Measurements from ENCODE around the gene TUBA8. TPM values are rescaled to one million over a fixed set of nuclear protein-coding genes. Genes with fewer than 3 reads are reported as not detected.
"Not testable (repeated sequence)": the region's sequence is repeated elsewhere in the genome, so short reads cannot be mapped to it uniquely, and the experiment has no call there.

Gene TUBA8
- total RNA-seq, 1 donor from 2014 or later = 7.3 TPM

- DNase-seq (ENCODE audit: low read depth, low spot score) = not testable (repeated sequence)
Measured at GRCh38 chr22:18105981-18106380, 4.6 kb upstream of the TUBA8 start.

- not testable (repeated sequence) for DNase-seq (ENCODE audit: low read depth, low spot score)
Measured at GRCh38 chr22:18106550-18107341, 3.9 kb upstream of the TUBA8 start.

- no peak for DNase-seq (ENCODE audit: low read depth, low spot score)
Measured at GRCh38 chr22:18108187-18108586, 2.4 kb upstream of the TUBA8 start.

- DNase-seq (ENCODE audit: low read depth, low spot score) = no peak
Measured at GRCh38 chr22:18109410-18110193, 1.0 kb upstream of the TUBA8 start.

- no peak for DNase-seq (ENCODE audit: low read depth, low spot score)
Measured at GRCh38 chr22:18110954-18111758, 547 bp downstream of the TUBA8 start.

- DNase-seq (ENCODE audit: low read depth, low spot score) = no peak
Measured at GRCh38 chr22:18111759-18112330, 1.2 kb downstream of the TUBA8 start.

- no peak for DNase-seq (ENCODE audit: low read depth, low spot score)
Measured at GRCh38 chr22:18112440-18112839, 1.8 kb downstream of the TUBA8 start.

- no peak for DNase-seq (ENCODE audit: low read depth, low spot score)
Measured at GRCh38 chr22:18113680-18114394, 3.2 kb downstream of the TUBA8 start.

GRCh38 chr22:18114495-18114894 is 3.9 kb downstream of the TUBA8 start:
- no peak for DNase-seq (ENCODE audit: low read depth, low spot score)

GRCh38 chr22:18114976-18115652 is 4.5 kb downstream of the TUBA8 start:
- no peak for DNase-seq (ENCODE audit: low read depth, low spot score)

- DNase-seq (ENCODE audit: low read depth, low spot score) = no peak
Measured at GRCh38 chr22:18115906-18116371, 5.3 kb downstream of the TUBA8 start.

- DNase-seq (ENCODE audit: low read depth, low spot score) = no peak
Measured at GRCh38 chr22:18116634-18117033, 6.0 kb downstream of the TUBA8 start.

- DNase-seq (ENCODE audit: low read depth, low spot score) = no peak
Measured at GRCh38 chr22:18118345-18118915, 7.8 kb downstream of the TUBA8 start.

- no peak for DNase-seq (ENCODE audit: low read depth, low spot score)
Measured at GRCh38 chr22:18119409-18120110, 9.0 kb downstream of the TUBA8 start.

GRCh38 chr22:18120857-18121256 is 10.2 kb downstream of the TUBA8 start:
- no peak for DNase-seq (ENCODE audit: low read depth, low spot score)

- no peak for DNase-seq (ENCODE audit: low read depth, low spot score)
Measured at GRCh38 chr22:18121506-18121905, 10.9 kb downstream of the TUBA8 start.

GRCh38 chr22:18121954-18122554 is 11.4 kb downstream of the TUBA8 start:
- DNase-seq (ENCODE audit: low read depth, low spot score) = no peak

GRCh38 chr22:18123476-18124025 is 12.9 kb downstream of the TUBA8 start:
- not testable (repeated sequence) for DNase-seq (ENCODE audit: low read depth, low spot score)
